LoVo (cell line): ENCODE measurements around the gene ADGRB2.

ENCODE experiments used
- DNase-seq: peaks from one replicate; pipeline ENCODE4 v3.0.0-alpha.2; 2016; ENCODE audit warnings: low spot score

Gene ADGRB2

GRCh38 chr1:31700468-31701090 is 63.6 kb downstream of the ADGRB2 start:
- no peak for DNase-seq

- DNase-seq = no peak
Measured at GRCh38 chr1:31699341-31699891, 64.7 kb downstream of the ADGRB2 start.

- no peak for DNase-seq
Measured at GRCh38 chr1:31697369-31697984, 66.7 kb downstream of the ADGRB2 start.

GRCh38 chr1:31696242-31696641 is 67.9 kb downstream of the ADGRB2 start:
- DNase-seq = no peak

GRCh38 chr1:31695327-31695726 is 68.8 kb downstream of the ADGRB2 start:
- DNase-seq = no peak

- no peak for DNase-seq
Measured at GRCh38 chr1:31694964-31695313, 69.2 kb downstream of the ADGRB2 start.

GRCh38 chr1:31694069-31694963 is 69.8 kb downstream of the ADGRB2 start:
- DNase-seq = no peak

DNA sequence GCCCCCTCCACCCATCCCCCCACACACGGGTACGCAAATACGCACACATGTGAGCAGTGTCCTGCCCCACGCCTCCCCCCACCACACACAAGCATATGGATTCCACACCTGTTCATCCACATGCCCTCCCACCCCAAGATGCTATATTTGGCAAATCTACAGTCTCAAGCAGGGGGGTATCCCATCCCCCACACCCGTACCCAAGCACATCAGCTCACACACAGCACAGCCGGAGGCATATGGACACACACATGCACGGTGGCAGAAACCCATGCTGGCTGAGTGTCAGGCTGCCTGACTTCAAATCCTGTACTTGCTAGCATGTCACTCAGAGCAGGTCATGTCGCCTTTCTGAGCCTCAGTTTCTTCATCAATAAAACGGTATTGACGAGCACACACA is 70.9 kb downstream of the ADGRB2 start:
- DNase-seq = no peak

DNA sequence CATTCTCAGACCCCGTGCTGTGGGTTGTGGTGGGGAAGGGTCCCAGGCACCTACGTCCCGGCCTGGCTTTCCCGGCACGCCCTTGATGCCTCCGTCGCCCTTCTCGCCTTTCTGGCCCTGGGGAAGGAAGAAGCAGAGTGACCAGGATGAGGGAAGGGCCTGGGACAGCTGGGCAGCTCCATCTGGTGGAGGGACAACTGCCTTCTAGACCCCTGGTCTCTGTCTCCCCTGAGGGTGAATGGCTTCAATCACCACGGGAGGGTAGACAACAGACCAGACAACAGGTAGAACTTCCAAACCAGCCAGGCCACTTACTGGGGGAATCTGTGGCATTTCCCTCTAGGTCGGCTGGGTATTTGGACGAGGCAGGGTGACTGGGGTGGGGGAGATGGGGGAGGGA is 72.2 kb downstream of the ADGRB2 start:
- no peak for DNase-seq

- no peak for DNase-seq
Measured at GRCh38 chr1:31691446-31691845, 72.7 kb downstream of the ADGRB2 start.

DNA sequence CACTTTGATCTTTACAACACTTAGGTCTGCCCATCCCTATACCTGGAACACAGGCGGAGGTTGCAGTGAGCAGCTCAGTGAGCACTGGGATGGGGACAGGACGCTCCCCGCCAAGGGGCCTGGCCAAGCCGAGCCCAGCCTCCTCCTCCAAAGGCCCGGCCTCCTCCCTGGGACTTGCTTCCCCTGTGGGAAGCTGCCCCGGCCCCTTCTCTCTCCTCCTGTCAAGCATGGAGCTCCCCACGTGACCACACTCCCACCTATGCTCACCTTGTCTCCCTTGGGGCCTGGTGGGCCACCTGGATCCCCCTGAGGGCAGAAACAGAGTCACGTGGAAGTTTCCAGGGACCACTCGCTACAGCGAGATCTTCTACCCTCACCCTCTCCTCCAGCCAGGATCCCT is 73.2 kb downstream of the ADGRB2 start:
- no peak for DNase-seq

DNA sequence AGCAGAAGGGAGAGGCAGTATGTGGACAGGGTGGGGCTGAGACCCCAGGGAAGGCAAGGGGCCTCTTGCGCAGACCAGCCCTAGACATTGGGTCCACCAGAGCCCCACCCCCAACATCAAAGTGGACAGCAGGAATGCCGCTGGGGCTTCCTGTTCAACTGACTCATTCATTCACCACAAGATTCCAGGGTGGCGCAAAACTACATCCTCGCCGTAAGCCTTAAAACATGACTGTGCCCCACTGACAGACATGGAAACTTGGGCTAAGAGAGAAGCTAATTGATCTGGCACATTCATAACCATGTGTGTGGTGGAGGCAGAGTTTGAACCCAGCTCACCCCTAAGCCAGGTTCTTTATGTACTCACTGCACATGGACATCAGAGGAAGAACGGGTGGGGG is 74.3 kb downstream of the ADGRB2 start:
- DNase-seq = peak; percentile 45

GRCh38 chr1:31689379-31689778 is 74.8 kb downstream of the ADGRB2 start:
- no peak for DNase-seq

GRCh38 chr1:31688233-31688918 is 75.8 kb downstream of the ADGRB2 start:
- no peak for DNase-seq

DNA sequence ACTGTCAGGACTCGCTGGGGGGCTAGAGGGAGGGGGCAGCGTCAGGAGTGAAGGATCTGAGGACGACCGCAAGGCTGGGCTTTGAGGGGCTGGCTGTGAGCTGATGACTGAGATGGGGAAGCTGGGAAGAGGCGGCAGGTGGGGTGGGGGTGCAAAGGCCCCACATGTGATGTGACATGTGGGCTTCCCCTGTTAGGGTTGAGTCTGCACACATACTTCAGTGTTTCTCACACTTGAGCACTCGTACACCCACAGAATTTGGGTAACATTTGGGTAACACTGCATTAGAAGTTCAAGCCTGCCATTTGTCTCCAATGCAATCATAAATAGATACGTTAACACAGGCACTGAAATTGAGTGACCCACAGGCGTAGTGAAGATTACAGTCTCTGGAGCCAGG is 76.5 kb downstream of the ADGRB2 start:
- no peak for DNase-seq

GRCh38 chr1:31685795-31686194 is 78.3 kb downstream of the ADGRB2 start:
- no peak for DNase-seq

DNA sequence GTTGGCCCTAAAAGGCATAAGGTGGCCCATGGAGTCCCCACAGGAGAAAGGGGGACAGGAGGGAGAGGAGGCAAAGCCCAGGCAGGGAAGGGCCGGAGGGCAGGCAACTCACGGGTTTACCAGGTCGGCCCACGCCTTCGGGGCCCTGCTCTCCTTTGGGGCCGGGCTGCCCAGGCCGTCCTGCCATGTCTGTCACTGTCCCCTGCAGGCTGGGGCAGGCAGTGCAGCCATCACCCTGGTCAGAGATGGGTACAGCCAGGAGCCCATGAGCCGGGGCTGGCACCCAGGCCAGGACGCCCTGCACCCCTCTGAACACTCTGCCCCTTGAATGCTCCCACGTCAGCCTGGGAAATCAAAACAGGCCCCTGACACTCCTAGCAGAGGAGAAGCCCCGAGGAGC is 80.1 kb downstream of the ADGRB2 start:
- no peak for DNase-seq

DNA sequence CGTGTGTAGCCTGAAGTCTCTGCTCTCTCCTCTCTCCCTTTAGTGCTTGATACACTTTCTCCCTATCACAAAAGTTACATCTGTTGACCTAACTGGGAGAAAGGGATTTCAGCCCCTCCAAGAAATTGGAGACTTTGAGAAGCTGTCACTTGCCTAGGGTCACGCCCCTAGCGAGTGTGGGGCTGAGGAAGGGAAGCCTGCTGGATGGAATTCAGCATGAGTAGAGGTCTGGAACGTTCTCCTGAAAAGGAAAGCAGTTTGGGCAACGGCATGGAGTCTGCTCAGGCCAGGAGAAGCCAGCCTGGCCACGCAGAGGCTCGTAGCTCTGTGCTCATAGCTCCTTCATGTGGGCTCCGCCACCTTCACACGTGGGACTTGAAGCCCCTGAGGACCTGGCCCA is 82.7 kb downstream of the ADGRB2 start:
- DNase-seq = no peak

DNA sequence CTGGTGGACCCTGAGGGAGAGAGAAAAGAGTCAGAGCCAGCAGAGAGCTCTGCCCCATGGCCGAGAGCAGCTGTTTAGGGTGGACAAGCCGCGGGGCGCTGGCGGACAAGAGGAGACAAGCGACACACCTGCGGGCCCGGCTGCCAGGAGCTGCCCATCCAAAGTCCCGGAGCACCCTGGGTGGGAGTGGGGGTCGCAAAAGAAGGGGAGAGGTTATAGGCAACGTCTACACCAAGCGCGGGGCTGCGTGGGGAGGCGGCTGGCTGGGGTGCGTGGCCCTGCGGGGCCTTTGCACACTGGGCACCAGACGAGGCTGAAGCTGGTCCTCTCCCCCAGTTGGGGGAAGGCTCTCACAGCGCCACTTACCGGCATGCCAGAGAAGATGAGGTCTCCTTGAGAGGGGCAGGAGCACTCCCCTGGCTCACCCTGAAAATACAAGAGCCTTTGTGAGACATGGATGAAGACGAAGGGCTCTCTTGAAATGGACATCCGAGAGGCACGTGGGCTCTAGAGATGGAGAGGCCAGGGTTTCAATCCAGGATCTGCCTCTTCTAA is 84.4 kb downstream of the ADGRB2 start:
- DNase-seq = no peak

DNA sequence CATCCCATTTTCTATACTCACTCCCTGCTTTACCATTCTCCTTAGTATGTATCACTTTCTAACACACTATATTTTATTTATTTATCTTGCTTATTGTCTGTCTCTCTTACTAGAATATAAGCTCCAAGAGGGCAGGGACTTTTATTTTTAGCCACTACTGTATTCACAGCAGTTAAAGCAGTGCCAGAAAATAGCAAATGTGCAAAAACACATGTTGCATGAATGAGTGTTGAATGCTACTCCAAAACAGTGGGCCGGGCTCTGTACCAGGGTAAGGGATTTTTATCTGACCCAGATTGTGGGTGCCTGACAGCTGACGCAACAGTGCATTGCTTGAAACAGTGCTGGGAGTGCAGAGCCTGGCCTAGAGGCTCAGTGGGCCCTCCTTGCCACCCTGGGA is 85.0 kb downstream of the ADGRB2 start:
- no peak for DNase-seq

DNA sequence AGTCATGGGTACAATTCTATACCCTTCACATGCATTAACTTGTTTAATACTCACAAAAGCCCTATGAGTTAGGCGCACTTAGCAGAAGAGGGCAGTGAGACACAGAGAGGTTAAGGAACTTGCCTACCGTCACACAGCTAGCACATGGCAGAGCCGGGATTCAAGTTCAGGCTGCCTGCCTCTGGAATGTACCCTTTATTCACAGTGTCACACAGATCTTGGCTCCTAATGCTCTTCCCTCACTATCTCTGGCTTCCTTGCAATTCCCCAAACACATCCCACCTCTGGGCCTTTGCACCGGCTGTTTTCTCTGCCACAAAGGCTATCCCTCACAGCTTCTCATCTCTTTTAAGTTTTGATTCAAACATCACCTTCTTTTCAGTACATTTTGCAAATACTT is 85.5 kb downstream of the ADGRB2 start:
- no peak for DNase-seq

DNA sequence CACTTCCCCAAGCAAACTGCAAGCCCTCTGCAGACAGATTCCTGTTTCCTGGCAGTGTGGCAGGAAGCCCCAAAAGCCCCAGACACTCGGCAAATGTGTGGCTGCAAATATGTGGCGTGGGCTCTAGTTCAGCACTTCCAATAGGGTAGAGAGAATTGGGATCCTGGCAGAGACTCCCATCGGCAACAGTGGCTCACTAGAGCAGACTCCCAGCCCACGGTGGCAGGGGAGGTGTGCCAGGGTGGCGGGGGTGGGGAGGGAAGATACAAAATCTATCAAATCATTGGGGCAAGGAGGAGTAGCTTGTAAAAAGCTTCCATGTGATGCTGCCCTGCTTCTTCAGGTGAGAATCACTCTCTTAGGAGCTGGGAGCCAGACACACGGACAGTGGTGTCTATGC is 86.2 kb downstream of the ADGRB2 start:
- DNase-seq = no peak
